HL-60 (cell line): ENCODE results near the gene STAT2.

Source experiments
- DNase-seq, 2 experiments: peaks; one replicate each; pipeline ENCODE4 v3.0.0-alpha.2; 2010 to 2020; ENCODE audit warnings: low read depth in 1 of 2, low spot score in 1 of 2
- H3K27ac ChIP-seq: fragments of 250-450 bp; sonication (Bioruptor Pico); replicated peaks from 2 replicates; pipeline ENCODE4 v1.5.1; 2020; ENCODE audit warnings: mild to moderate bottlenecking, moderate library complexity
- H3K27me3 ChIP-seq: fragments of 250-450 bp; sonication (Bioruptor Pico); 2 replicates; pipeline ENCODE4 v1.5.1; 2021; ENCODE audit warnings: mild to moderate bottlenecking, moderate library complexity; ENCODE audit not compliant: insufficient read depth, poor library complexity, severe bottlenecking
- H3K4me3 ChIP-seq: replicated peaks from 2 replicates; pipeline ENCODE4 v1.5.1; 2011; ENCODE audit warnings: mild to moderate bottlenecking, control low read depth, low read length; ENCODE audit not compliant: insufficient read depth
- CTCF ChIP-seq: IDR thresholded peaks from one replicate; pipeline ENCODE4 v1.5.1; 2011; ENCODE audit warnings: low read length, control low read depth, inconsistent platforms; ENCODE audit not compliant: insufficient read depth
- GABPA ChIP-seq: IDR thresholded peaks from 2 replicates; pipeline ENCODE4 v1.6.1; 2012; ENCODE audit warnings: low read depth
- POLR2AphosphoS5 ChIP-seq: IDR thresholded peaks from 2 replicates; pipeline ENCODE4 v1.6.1; 2012; ENCODE audit warnings: low read depth
- REST ChIP-seq: IDR thresholded peaks from 2 replicates; pipeline ENCODE4 v1.6.1; 2012; ENCODE audit warnings: low read depth; ENCODE audit not compliant: insufficient replicate concordance
- SPI1 ChIP-seq: IDR thresholded peaks from 2 replicates; pipeline ENCODE4 v1.6.1; 2012; ENCODE audit warnings: low read depth, mild to moderate bottlenecking, borderline replicate concordance

The STAT2 gene

DNA sequence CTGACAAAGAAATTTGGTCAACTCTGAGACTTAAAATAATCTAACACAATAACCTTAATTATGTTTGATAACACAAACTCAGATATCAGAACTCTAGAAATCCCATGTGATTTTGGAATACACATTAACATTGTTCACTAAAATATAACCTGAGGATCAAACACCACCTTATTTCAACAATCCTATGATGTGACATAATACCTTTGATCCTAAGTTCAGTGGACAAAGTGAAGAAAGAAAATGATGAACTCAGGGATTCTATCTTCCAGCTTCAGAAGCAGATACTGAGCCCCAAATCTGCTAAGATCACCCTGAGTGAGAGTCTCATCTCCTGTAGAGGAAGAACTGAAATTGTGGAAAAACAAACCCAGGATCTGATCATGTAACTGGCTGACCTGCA lies 38.4 kb upstream of the STAT2 start:
- TF ChIP-seq REST (no peak), POLR2AphosphoS5 (no peak), GABPA (no peak), SPI1 (no peak), CTCF (no peak)
- H3K4me3 ChIP-seq: no peak overlapping the region
- H3K27ac ChIP-seq: no peak overlapping the region
- no peak for DNase-seq
- no peaks in the 10 kb centered on the region for H3K27me3 ChIP-seq

DNA sequence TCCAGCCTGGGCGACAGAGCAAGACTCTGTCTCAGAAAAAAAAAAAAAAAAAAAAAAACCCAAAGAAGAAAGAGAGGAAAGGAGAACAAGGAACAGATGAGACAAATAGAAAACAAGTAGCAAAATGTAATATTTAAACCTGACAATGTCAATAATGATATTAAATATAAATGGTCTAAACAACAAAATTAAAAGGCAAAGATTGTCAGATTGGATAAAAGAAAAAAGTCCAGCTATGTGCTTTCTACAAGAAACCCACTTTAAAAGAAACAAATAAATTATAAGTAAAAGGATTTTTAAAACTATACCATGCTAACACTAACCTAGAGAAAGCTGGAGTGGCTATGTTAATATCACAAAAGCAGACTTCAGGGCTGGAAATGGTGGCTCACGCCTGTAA lies 32.4 kb upstream of the STAT2 start:
- TF ChIP-seq CTCF (no peak), REST (no peak), SPI1 (no peak), GABPA (no peak), POLR2AphosphoS5 (no peak)
- H3K27ac ChIP-seq: no peak overlapping the region
- no peak for DNase-seq

GRCh38 chr12:56391721-56392120 lies 31.8 kb upstream of the STAT2 start:
- DNase-seq: no peak
- Histone ChIP-seq H3K27ac (no peak overlapping the region), H3K27me3 (no peaks in the 10 kb centered on the region), H3K4me3 (no peak overlapping the region)
- no peak for TF ChIP-seq SPI1
- no peak for TF ChIP-seq REST
- no peak for TF ChIP-seq POLR2AphosphoS5
- no peak for TF ChIP-seq GABPA
- TF ChIP-seq CTCF: no peak

More for the DNA sequence above, 32.4 kb upstream of the STAT2 start:
- H3K4me3 ChIP-seq: no peak overlapping the region
- no peaks in the 10 kb centered on the region for H3K27me3 ChIP-seq
